ENCODE data around the gene PEX7. TPM values are rescaled to one million over a fixed set of nuclear protein-coding genes. Genes with fewer than 3 reads are reported as not detected.
"Not testable (repeated sequence)": the region's sequence is repeated elsewhere in the genome, so short reads cannot be mapped to it uniquely, and the experiment has no call there.

The PEX7 gene
- total RNA-seq, 1 experiment from 2014 or later, result 4.6 TPM

GRCh38 chr6:136923954-136924673 is 101.7 kb downstream of the PEX7 start:
- in situ Hi-C loops (cut with HindIII; ENCODE audit: low sequenced_read_pairs), result no loop called here
- no peak for DNase-seq (ENCODE audit: low spot score)

- no peak for DNase-seq (ENCODE audit: low spot score)
- in situ Hi-C loops (cut with HindIII; ENCODE audit: low sequenced_read_pairs), result no loop called here
Measured at GRCh38 chr6:136926383-136926782, 104.0 kb downstream of the PEX7 start.

- peak; percentile 18 for DNase-seq (ENCODE audit: low spot score)
- in situ Hi-C loops (cut with HindIII; ENCODE audit: low sequenced_read_pairs), result no loop called here
Measured at GRCh38 chr6:136927292-136927691, 104.9 kb downstream of the PEX7 start.

GRCh38 chr6:136930528-136930927 is 108.1 kb downstream of the PEX7 start:
- no peak for DNase-seq (ENCODE audit: low spot score)
- in situ Hi-C loops (cut with HindIII; ENCODE audit: low sequenced_read_pairs), result no loop called here

- DNase-seq (ENCODE audit: low spot score), result no peak
- in situ Hi-C loops (cut with HindIII; ENCODE audit: low sequenced_read_pairs), result no loop called here
Measured at GRCh38 chr6:136932599-136932998, 110.2 kb downstream of the PEX7 start.

- in situ Hi-C loops (cut with HindIII; ENCODE audit: low sequenced_read_pairs), result no loop called here
- no peak for DNase-seq (ENCODE audit: low spot score)
Measured at GRCh38 chr6:136945072-136945471, 122.7 kb downstream of the PEX7 start.

GRCh38 chr6:136945711-136946121 is 123.3 kb downstream of the PEX7 start:
- in situ Hi-C loops (cut with HindIII; ENCODE audit: low sequenced_read_pairs), result no loop called here
- no peak for DNase-seq (ENCODE audit: low spot score)

- in situ Hi-C loops (cut with HindIII; ENCODE audit: low sequenced_read_pairs), result no loop called here
- DNase-seq (ENCODE audit: low spot score), result no peak
Measured at GRCh38 chr6:136947037-136947436, 124.6 kb downstream of the PEX7 start.

GRCh38 chr6:136949957-136950356 is 127.6 kb downstream of the PEX7 start:
- in situ Hi-C loops (cut with HindIII; ENCODE audit: low sequenced_read_pairs), result not testable (repeated sequence)

GRCh38 chr6:136950436-136951126 is 128.2 kb downstream of the PEX7 start:
- DNase-seq (ENCODE audit: low spot score), result no peak
- in situ Hi-C loops (cut with HindIII; ENCODE audit: low sequenced_read_pairs), result no loop called here

More at GRCh38 chr6:136949957-136950356, 127.6 kb downstream of the PEX7 start:
- DNase-seq (ENCODE audit: low spot score), result not testable (repeated sequence)

GRCh38 chr6:136952714-136953260 is 130.4 kb downstream of the PEX7 start:
- DNase-seq (ENCODE audit: low spot score), result no peak
- in situ Hi-C loops (cut with HindIII; ENCODE audit: low sequenced_read_pairs), result no loop called here

- DNase-seq (ENCODE audit: low spot score), result no peak
- in situ Hi-C loops (cut with HindIII; ENCODE audit: low sequenced_read_pairs), result no loop called here
Measured at GRCh38 chr6:136955123-136955522, 132.7 kb downstream of the PEX7 start.

- DNase-seq (ENCODE audit: low spot score), result no peak
- in situ Hi-C loops (cut with HindIII; ENCODE audit: low sequenced_read_pairs), result no loop called here
Measured at GRCh38 chr6:136956590-136957544, 134.5 kb downstream of the PEX7 start.

GRCh38 chr6:136958168-136958567 is 135.8 kb downstream of the PEX7 start:
- in situ Hi-C loops (cut with HindIII; ENCODE audit: low sequenced_read_pairs), result no loop called here
- no peak for DNase-seq (ENCODE audit: low spot score)

GRCh38 chr6:136959471-136959891 is 137.1 kb downstream of the PEX7 start:
- DNase-seq (ENCODE audit: low spot score), result peak; percentile 51
- in situ Hi-C loops (cut with HindIII; ENCODE audit: low sequenced_read_pairs), result no loop called here

GRCh38 chr6:136959935-136960334 is 137.5 kb downstream of the PEX7 start:
- DNase-seq (ENCODE audit: low spot score); in situ Hi-C loops (cut with HindIII; ENCODE audit: low sequenced_read_pairs): not testable (repeated sequence)

GRCh38 chr6:136960781-136961180 is 138.4 kb downstream of the PEX7 start:
- in situ Hi-C loops (cut with HindIII; ENCODE audit: low sequenced_read_pairs), result no loop called here
- DNase-seq (ENCODE audit: low spot score), result no peak

- in situ Hi-C loops (cut with HindIII; ENCODE audit: low sequenced_read_pairs), result no loop called here
- no peak for DNase-seq (ENCODE audit: low spot score)
Measured at GRCh38 chr6:136961848-136962247, 139.5 kb downstream of the PEX7 start.

GRCh38 chr6:136962661-136963060 is 140.3 kb downstream of the PEX7 start:
- peak; percentile 91 for DNase-seq (ENCODE audit: low spot score)
- in situ Hi-C loops (cut with HindIII; ENCODE audit: low sequenced_read_pairs), result no loop called here
